K562 (cell line): ENCODE measurements around the gene ELP5. TPM values are rescaled to one million over a fixed set of nuclear protein-coding genes. Genes with fewer than 3 reads are reported as not detected.

Source experiments
- ATF7 ChIP-seq: fragments of 450-650 bp; IDR thresholded peaks from 2 replicates; pipeline ENCODE4 v1.7.1; 2014; ENCODE audit warnings: mild to moderate bottlenecking, moderate library complexity
- HIVEP1 ChIP-seq: fragments of 250-450 bp; sonication (Bioruptor Pico); IDR thresholded peaks from 2 replicates; pipeline ENCODE4 v1.4.0; 2020; ENCODE audit warnings: mild to moderate bottlenecking
- NR2C2 ChIP-seq, 2 experiments: fragments of 200-800 bp in 1 of 2; sonication (Bioruptor generic) in 1 of 2; sonication (generic) in 1 of 2; formaldehyde crosslinking in 1 of 2; IDR thresholded peaks; 2 replicates each; pipeline versions ENCODE4 v1.6.1 to v1.8.0; 2016 to 2022; ENCODE audit warnings: mild to moderate bottlenecking in 1 of 2, missing compliant biosample characterization in 1 of 2, missing genetic modification characterization in 1 of 2, missing genetic modification reagents in 1 of 2
- PHF21A ChIP-seq: fragments of 450-650 bp; IDR thresholded peaks from 2 replicates; pipeline ENCODE4 v1.6.1; 2017; ENCODE audit warnings: low read depth, borderline replicate concordance
- RNF2 ChIP-seq: sonication (generic); IDR thresholded peaks from 2 replicates; pipeline ENCODE4 v1.6.1; 2016
- TBL1XR1 ChIP-seq, 2 experiments: IDR thresholded peaks; 2 replicates each; pipeline ENCODE4 v1.6.1; 2012; ENCODE audit warnings: improper control_type of control experiment in 2 of 2, low read length in 2 of 2, mild to moderate bottlenecking in 1 of 2
- ZNF174 ChIP-seq: fragments of 250-450 bp; sonication (Bioruptor Pico); IDR thresholded peaks from 2 replicates; pipeline ENCODE4 v1.4.0; 2020; ENCODE audit warnings: mild to moderate bottlenecking
- polyA plus RNA-seq, 8 experiments: library from polyadenylated mRNA; depleted of rRNA in 4 of 8; stranded (reverse) in 5 of 8; unstranded in 3 of 8; fragments of >200 nt; fragmentation: Nextera tagmentation in 2 of 8; fragmentation: Illumina TruSeq in 1 of 8; extraction: Ambion mirVana in 2 of 8; extraction: Trizol in 1 of 8; gene quantifications; 2 replicates each; pipeline versions ENCODE4 v1.2.1 to v1.2.3, GENCODE V29; 2011 to 2014; ENCODE audit warnings: inconsistent platforms in 1 of 8, missing spikeins in 1 of 8
- total RNA-seq, 7 experiments: library from RNA; depleted of rRNA in 6 of 7; stranded (reverse); fragments of >200 nt in 6 of 7; fragmentation: Illumina TruSeq in 2 of 7; extraction: Trizol in 2 of 7; gene quantifications; 2 replicates each; pipeline versions ENCODE4 v1.2.1 to v1.2.3, GENCODE V29; 2011 to 2021; ENCODE audit warnings: low replicate concordance in 1 of 7
- TF ChIP-seq, protein P1 (sequence below), 2 experiments: fragments of 450-650 bp; conservative IDR thresholded peaks; 2 replicates each; pipeline ENCODE4 v1.6.1; 2017; ENCODE audit warnings: mild to moderate bottlenecking in 2 of 2, moderate library complexity in 2 of 2
- TF ChIP-seq, protein P2 (sequence below): sonication (generic); formaldehyde crosslinking; IDR thresholded peaks from 2 replicates; pipeline ENCODE4 v1.9.0; 2022; ENCODE audit warnings: mild to moderate bottlenecking, missing genetic modification reagents
- TF ChIP-seq, protein P3 (sequence below): sonication (generic); formaldehyde crosslinking; IDR thresholded peaks from 2 replicates; pipeline ENCODE4 v1.8.1; 2022; ENCODE audit warnings: missing genetic modification reagents
- TF ChIP-seq, protein P4 (sequence below), 3 experiments: fragments of 200-800 bp in 1 of 3; fragments of 250-450 bp in 1 of 3; fragments of 450-650 bp in 1 of 3; sonication (Bioruptor Pico) in 1 of 3; sonication (Bioruptor generic) in 1 of 3; formaldehyde crosslinking in 1 of 3; IDR thresholded peaks; 2 replicates each; pipeline versions ENCODE4 v1.6.1 to v1.8.0; 2016 to 2022; ENCODE audit warnings: mild to moderate bottlenecking in 2 of 3, missing genetic modification characterization in 2 of 3, missing compliant biosample characterization in 1 of 3, moderate library complexity in 1 of 3
- TF ChIP-seq, protein P5 (sequence below): sonication (generic); formaldehyde crosslinking; IDR thresholded peaks from 2 replicates; pipeline ENCODE4 v1.8.0; 2022; ENCODE audit warnings: missing genetic modification reagents, mild to moderate bottlenecking, moderate library complexity, borderline replicate concordance

ELP5 gene
- total and polyA plus RNA-seq, 9 of the 15 experiments (the other 6 are each of a cell fraction or from before 2014, with no cell fraction given), result 25.7 to 77.9 (median 52.9) TPM

DNA sequence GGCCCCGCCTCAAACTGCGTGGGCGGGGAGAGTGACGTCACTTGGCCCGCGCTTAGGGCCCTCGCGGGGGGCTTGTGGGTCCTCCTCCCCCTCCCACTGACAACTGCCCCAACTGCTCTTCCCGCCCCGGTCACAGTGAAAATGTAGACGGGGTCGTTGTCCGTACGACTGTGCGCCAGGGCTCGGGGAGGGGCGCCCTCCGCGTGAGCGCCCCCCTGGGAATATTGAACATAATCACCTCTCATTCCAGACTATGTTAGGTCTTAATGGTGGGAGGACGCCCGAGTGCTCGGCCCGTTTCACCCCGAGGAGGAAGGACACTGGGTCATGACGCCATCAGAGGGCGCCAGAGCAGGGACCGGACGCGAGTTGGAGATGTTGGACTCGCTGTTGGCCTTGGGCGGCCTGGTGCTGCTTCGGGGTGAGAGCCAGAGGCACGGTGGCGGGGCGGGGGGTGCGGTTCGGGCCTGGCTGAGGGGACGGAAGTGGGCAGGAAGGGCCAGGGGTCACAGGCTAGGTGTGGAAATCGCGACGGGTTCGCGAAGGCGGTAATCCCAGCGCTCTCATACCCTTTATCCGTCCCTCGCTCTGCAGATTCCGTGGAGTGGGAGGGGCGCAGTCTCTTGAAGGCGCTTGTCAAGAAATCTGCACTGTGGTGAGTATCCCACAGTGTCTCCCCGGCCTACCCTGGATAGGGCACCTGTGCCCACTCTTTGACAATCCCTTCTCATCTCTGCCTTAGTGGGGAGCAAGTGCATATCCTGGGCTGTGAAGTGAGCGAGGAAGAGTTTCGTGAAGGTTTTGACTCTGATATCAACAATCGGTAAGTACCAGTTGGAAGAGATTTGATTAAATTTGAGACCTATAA lies at the start of gene ELP5 (continued):
- TF ChIP-seq PHF21A, result peak; percentile 26; the same call in 1 of the 2 replicates
- TF ChIP-seq TBL1XR1 (IDR thresholded peaks at IDR 0.05; ENCODE audit: low read length in 2 of 2), result peak in 1 of 2 experiments; percentile 18; a peak in 1 of 4 replicates
- TF ChIP-seq, protein P1, sequence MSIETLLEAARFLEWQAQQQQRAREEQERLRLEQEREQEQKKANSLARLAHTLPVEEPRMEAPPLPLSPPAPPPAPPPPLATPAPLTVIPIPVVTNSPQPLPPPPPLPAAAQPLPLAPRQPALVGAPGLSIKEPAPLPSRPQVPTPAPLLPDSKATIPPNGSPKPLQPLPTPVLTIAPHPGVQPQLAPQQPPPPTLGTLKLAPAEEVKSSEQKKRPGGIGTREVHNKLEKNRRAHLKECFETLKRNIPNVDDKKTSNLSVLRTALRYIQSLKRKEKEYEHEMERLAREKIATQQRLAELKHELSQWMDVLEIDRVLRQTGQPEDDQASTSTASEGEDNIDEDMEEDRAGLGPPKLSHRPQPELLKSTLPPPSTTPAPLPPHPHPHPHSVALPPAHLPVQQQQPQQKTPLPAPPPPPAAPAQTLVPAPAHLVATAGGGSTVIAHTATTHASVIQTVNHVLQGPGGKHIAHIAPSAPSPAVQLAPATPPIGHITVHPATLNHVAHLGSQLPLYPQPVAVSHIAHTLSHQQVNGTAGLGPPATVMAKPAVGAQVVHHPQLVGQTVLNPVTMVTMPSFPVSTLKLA (conservative IDR thresholded peaks at IDR 0.05), result peak; percentile 79 to 85
- TF ChIP-seq ZNF174 (CRISPR knock-in tag), result no peak
- TF ChIP-seq, protein P2, sequence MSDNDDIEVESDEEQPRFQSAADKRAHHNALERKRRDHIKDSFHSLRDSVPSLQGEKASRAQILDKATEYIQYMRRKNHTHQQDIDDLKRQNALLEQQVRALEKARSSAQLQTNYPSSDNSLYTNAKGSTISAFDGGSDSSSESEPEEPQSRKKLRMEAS (CRISPR knock-in tag), result peak; percentile 75
- TF ChIP-seq, protein P3, sequence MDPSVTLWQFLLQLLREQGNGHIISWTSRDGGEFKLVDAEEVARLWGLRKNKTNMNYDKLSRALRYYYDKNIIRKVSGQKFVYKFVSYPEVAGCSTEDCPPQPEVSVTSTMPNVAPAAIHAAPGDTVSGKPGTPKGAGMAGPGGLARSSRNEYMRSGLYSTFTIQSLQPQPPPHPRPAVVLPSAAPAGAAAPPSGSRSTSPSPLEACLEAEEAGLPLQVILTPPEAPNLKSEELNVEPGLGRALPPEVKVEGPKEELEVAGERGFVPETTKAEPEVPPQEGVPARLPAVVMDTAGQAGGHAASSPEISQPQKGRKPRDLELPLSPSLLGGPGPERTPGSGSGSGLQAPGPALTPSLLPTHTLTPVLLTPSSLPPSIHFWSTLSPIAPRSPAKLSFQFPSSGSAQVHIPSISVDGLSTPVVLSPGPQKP (CRISPR knock-in tag), result no peak
- peak; percentile 99 for TF ChIP-seq ATF7
- TF ChIP-seq RNF2, result peak; percentile 79
- no peak for TF ChIP-seq HIVEP1 (CRISPR knock-in tag)
- TF ChIP-seq, protein P4, sequence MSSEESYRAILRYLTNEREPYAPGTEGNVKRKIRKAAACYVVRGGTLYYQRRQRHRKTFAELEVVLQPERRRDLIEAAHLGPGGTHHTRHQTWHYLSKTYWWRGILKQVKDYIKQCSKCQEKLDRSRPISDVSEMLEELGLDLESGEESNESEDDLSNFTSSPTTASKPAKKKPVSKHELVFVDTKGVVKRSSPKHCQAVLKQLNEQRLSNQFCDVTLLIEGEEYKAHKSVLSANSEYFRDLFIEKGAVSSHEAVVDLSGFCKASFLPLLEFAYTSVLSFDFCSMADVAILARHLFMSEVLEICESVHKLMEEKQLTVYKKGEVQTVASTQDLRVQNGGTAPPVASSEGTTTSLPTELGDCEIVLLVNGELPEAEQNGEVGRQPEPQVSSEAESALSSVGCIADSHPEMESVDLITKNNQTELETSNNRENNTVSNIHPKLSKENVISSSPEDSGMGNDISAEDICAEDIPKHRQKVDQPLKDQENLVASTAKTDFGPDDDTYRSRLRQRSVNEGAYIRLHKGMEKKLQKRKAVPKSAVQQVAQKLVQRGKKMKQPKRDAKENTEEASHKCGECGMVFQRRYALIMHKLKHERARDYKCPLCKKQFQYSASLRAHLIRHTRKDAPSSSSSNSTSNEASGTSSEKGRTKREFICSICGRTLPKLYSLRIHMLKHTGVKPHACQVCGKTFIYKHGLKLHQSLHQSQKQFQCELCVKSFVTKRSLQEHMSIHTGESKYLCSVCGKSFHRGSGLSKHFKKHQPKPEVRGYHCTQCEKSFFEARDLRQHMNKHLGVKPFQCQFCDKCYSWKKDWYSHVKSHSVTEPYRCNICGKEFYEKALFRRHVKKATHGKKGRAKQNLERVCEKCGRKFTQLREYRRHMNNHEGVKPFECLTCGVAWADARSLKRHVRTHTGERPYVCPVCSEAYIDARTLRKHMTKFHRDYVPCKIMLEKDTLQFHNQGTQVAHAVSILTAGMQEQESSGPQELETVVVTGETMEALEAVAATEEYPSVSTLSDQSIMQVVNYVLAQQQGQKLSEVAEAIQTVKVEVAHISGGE (CRISPR knock-in tag; IDR thresholded peaks at IDR 0.05), result peak in 1 of 3 experiments; percentile 66; a peak in 2 of 6 replicates
- TF ChIP-seq, protein P5, sequence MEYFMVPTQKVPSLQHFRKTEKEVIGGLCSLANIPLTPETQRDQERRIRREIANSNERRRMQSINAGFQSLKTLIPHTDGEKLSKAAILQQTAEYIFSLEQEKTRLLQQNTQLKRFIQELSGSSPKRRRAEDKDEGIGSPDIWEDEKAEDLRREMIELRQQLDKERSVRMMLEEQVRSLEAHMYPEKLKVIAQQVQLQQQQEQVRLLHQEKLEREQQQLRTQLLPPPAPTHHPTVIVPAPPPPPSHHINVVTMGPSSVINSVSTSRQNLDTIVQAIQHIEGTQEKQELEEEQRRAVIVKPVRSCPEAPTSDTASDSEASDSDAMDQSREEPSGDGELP (CRISPR knock-in tag), result peak; percentile 74
- peak; percentile 71; the same call in 1 of the 2 replicates for TF ChIP-seq NR2C2 (CRISPR knock-in tag; IDR thresholded peaks at IDR 0.05)
- TF ChIP-seq NR2C2 (tag; IDR thresholded peaks at IDR 0.05), result peak; percentile 91
